Upper lobe of left lung (tissue), 4 donors: ENCODE measurements around the gene DDIT4.

ENCODE experiments used
- EP300 ChIP-seq, 4 donors: sonication (generic); formaldehyde crosslinking; IDR thresholded peaks; one replicate each; pipeline ENCODE4 v1.5.1; 2017; ENCODE audit warnings: antibody characterized with exemption in 4 of 4, control low read depth in 2 of 4
- POLR2A ChIP-seq, 4 donors: fragments of 450-650 bp; IDR thresholded peaks; one replicate each; pipeline ENCODE4 v1.5.1; 2016 to 2017; ENCODE audit warnings: antibody characterized with exemption in 4 of 4, mild to moderate bottlenecking in 2 of 4
- POLR2AphosphoS5 ChIP-seq, 2 donors: sonication (generic); formaldehyde crosslinking; IDR thresholded peaks; one replicate each; pipeline ENCODE4 v1.5.1; 2017; ENCODE audit warnings: antibody characterized with exemption in 2 of 2
- TF ChIP-seq, protein P1 (sequence below), 6 experiments: fragments of 450-650 bp in 4 of 6; fragments of 200-600 bp in 2 of 6; sonication (generic) in 2 of 6; IDR thresholded peaks; one replicate each; pipeline ENCODE4 v1.5.1; 2016 to 2019; ENCODE audit warnings: antibody characterized with exemption in 6 of 6

DNA sequence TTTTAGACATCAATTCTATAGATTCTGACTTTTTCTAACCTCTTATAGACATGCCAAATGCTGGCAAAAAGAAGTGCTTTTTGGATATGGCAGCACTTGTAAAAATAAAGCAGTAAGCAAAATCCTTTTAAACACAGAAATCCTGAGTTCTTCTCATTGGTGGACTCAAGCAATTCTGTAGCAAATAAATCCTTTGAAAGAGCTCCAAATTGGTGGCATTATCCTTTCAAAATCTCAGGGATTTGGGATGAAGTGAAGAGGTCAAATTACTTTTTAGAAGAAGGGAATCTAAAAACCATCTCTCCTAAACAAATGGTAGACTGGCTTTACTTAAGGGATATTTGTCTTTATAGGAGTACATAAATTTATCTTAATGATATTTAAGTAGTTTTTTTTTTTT is 40.1 kb upstream of the DDIT4 start:
- TF ChIP-seq, protein P1, sequence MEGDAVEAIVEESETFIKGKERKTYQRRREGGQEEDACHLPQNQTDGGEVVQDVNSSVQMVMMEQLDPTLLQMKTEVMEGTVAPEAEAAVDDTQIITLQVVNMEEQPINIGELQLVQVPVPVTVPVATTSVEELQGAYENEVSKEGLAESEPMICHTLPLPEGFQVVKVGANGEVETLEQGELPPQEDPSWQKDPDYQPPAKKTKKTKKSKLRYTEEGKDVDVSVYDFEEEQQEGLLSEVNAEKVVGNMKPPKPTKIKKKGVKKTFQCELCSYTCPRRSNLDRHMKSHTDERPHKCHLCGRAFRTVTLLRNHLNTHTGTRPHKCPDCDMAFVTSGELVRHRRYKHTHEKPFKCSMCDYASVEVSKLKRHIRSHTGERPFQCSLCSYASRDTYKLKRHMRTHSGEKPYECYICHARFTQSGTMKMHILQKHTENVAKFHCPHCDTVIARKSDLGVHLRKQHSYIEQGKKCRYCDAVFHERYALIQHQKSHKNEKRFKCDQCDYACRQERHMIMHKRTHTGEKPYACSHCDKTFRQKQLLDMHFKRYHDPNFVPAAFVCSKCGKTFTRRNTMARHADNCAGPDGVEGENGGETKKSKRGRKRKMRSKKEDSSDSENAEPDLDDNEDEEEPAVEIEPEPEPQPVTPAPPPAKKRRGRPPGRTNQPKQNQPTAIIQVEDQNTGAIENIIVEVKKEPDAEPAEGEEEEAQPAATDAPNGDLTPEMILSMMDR (IDR thresholded peaks at IDR 0.05): no peak
- no peak for TF ChIP-seq POLR2AphosphoS5 (IDR thresholded peaks at IDR 0.05)
- no peak for TF ChIP-seq EP300 (IDR thresholded peaks at IDR 0.05)
- TF ChIP-seq POLR2A (IDR thresholded peaks at IDR 0.05): no peak
